ENCODE results near the gene CCDC146.
"Not testable (repeated sequence)": the region's sequence is repeated elsewhere in the genome, so short reads cannot be mapped to it uniquely, and the experiment has no call there.

The CCDC146 gene

GRCh38 chr7:77199013-77199966, 76.9 kb downstream of the CCDC146 start, which contains the start of gene FGL2:
TSS of gene FGL2 (minus strand) at chr7:77199819. CDS start at chr7:77199793, 26 bp downstream.
- DNase-seq (ENCODE audit: low read depth, low spot score): peak; percentile 24

- no peak for DNase-seq (ENCODE audit: low read depth, low spot score)
These were observed 78.1 kb downstream of the CCDC146 start for GRCh38 chr7:77200542-77200941.

- DNase-seq (ENCODE audit: low read depth, low spot score): no peak
These were observed 80.1 kb downstream of the CCDC146 start for GRCh38 chr7:77202481-77202976.

- DNase-seq (ENCODE audit: low read depth, low spot score): no peak
These were observed 83.3 kb downstream of the CCDC146 start for GRCh38 chr7:77205706-77206105.

GRCh38 chr7:77208416-77208815, 86.0 kb downstream of the CCDC146 start:
- no peak for DNase-seq (ENCODE audit: low read depth, low spot score)

GRCh38 chr7:77209479-77210139, 87.2 kb downstream of the CCDC146 start:
- DNase-seq (ENCODE audit: low read depth, low spot score): no peak

- DNase-seq (ENCODE audit: low read depth, low spot score): no peak
These were observed 93.9 kb downstream of the CCDC146 start for GRCh38 chr7:77216181-77216845.

- no peak for DNase-seq (ENCODE audit: low read depth, low spot score)
These were observed 95.2 kb downstream of the CCDC146 start for GRCh38 chr7:77217474-77218185.

- not testable (repeated sequence) for DNase-seq (ENCODE audit: low read depth, low spot score)
These were observed 97.4 kb downstream of the CCDC146 start for GRCh38 chr7:77219701-77220331.

GRCh38 chr7:77222065-77222464, 99.7 kb downstream of the CCDC146 start:
- no peak for DNase-seq (ENCODE audit: low read depth, low spot score)

GRCh38 chr7:77222819-77223218, 100.4 kb downstream of the CCDC146 start:
- no peak for DNase-seq (ENCODE audit: low read depth, low spot score)

GRCh38 chr7:77223261-77223660, 100.8 kb downstream of the CCDC146 start:
- DNase-seq (ENCODE audit: low read depth, low spot score): no peak

GRCh38 chr7:77226357-77226839, 104.0 kb downstream of the CCDC146 start:
- DNase-seq (ENCODE audit: low read depth, low spot score): no peak

GRCh38 chr7:77228795-77229194, 106.4 kb downstream of the CCDC146 start:
- DNase-seq (ENCODE audit: low read depth, low spot score): not testable (repeated sequence)

GRCh38 chr7:77232467-77232866, 110.1 kb downstream of the CCDC146 start:
- no peak for DNase-seq (ENCODE audit: low read depth, low spot score)

- DNase-seq (ENCODE audit: low read depth, low spot score): no peak
These were observed 112.9 kb downstream of the CCDC146 start for GRCh38 chr7:77235276-77235675.

GRCh38 chr7:77238703-77239136, 116.3 kb downstream of the CCDC146 start:
- DNase-seq (ENCODE audit: low read depth, low spot score): no peak

- DNase-seq (ENCODE audit: low read depth, low spot score): no peak
These were observed 117.1 kb downstream of the CCDC146 start for GRCh38 chr7:77239471-77239870.

GRCh38 chr7:77242068-77242467, 119.7 kb downstream of the CCDC146 start:
- DNase-seq (ENCODE audit: low read depth, low spot score): no peak

GRCh38 chr7:77242554-77242953, 120.1 kb downstream of the CCDC146 start:
- DNase-seq (ENCODE audit: low read depth, low spot score): no peak
